Nephron progenitor cell (in vitro differentiated cells): Measurements from ENCODE around the gene H6PD.

ENCODE experiments used
- DNase-seq: peaks from one replicate; pipeline ENCODE4 v3.0.0; 2021
- H3K27ac Mint-ChIP-seq: 2 replicates; pipeline ENCODE4 v1.8.0; 2021; ENCODE audit warnings: mild to moderate bottlenecking, moderate library complexity, mixed read lengths
- H3K27me3 Mint-ChIP-seq: 2 replicates; pipeline ENCODE4 v1.8.0; 2021; ENCODE audit warnings: mild to moderate bottlenecking, low read depth, mixed read lengths; ENCODE audit not compliant: poor library complexity
- H3K36me3 Mint-ChIP-seq: 2 replicates; pipeline ENCODE4 v1.8.0; 2021; ENCODE audit warnings: low read depth, mixed read lengths
- H3K4me1 Mint-ChIP-seq: 2 replicates; pipeline ENCODE4 v1.8.0; 2021; ENCODE audit warnings: mixed read lengths
- H3K4me3 Mint-ChIP-seq: 2 replicates; pipeline ENCODE4 v1.8.0; 2021; ENCODE audit warnings: mild to moderate bottlenecking, moderate library complexity, mixed read lengths
- H3K9me3 Mint-ChIP-seq: 2 replicates; pipeline ENCODE4 v1.8.0; 2021; ENCODE audit warnings: mild to moderate bottlenecking, moderate library complexity, mixed read lengths
- TF ChIP-seq, protein P1 (sequence below): fragments of 200-600 bp; sonication (generic); IDR thresholded peaks from 2 replicates; pipeline ENCODE4 v1.5.0; 2021; ENCODE audit warnings: antibody characterized with exemption

Gene H6PD

DNA sequence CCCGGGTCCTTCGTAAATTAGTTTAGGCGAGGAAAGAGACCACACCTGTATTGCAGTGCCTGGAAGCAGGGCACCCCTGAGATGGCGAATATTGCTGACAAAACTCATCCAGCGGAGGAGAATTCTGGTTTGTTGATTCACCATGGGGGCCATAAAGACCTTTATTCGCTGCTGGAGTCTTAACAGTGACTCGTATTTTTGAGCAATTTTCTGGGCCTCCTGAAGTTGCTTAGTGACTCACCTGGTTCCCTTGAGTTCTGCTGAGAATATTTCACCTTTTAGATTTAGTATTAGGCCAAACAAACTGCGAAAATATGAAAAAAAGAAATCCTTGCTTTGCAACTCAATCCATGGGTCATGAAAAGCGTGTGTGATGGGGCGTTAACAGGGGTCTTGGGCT lies 20.6 kb upstream of the H6PD start:
- TF ChIP-seq, protein P1, sequence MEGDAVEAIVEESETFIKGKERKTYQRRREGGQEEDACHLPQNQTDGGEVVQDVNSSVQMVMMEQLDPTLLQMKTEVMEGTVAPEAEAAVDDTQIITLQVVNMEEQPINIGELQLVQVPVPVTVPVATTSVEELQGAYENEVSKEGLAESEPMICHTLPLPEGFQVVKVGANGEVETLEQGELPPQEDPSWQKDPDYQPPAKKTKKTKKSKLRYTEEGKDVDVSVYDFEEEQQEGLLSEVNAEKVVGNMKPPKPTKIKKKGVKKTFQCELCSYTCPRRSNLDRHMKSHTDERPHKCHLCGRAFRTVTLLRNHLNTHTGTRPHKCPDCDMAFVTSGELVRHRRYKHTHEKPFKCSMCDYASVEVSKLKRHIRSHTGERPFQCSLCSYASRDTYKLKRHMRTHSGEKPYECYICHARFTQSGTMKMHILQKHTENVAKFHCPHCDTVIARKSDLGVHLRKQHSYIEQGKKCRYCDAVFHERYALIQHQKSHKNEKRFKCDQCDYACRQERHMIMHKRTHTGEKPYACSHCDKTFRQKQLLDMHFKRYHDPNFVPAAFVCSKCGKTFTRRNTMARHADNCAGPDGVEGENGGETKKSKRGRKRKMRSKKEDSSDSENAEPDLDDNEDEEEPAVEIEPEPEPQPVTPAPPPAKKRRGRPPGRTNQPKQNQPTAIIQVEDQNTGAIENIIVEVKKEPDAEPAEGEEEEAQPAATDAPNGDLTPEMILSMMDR: no peak
- Mint-ChIP-seq H3K36me3 (no peaks in the 10 kb centered on the region), H3K4me1 (peaks cover 27% of the 10 kb centered on the region), H3K4me3 (no peak overlapping the region), H3K27ac (no peak overlapping the region), H3K9me3 (no peaks in the 10 kb centered on the region), H3K27me3 (peaks cover 10% of the 10 kb centered on the region)
- DNase-seq: no peak

DNA sequence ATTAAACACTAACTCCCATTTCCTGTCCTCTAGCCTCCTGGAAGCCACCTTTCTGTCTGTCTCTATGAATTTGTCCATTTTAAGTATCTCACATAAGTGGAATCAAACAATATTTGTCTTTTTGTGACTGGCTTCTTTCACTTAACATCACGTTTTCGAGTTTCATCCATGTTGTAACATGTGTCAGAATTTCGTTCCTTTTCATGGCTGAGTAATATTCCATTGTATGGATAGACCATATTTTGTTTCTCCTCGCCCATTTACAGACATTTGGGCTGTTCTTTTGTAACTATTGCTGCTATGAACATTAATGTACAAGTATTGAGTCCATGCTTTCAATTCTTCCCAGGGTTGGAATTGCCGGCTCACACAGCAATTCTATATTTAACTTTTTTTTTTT lies 15.7 kb upstream of the H6PD start:
- Mint-ChIP-seq H3K27me3 (peaks cover 22% of the 10 kb centered on the region), H3K36me3 (no peaks in the 10 kb centered on the region), H3K4me3 (no peak overlapping the region), H3K9me3 (no peaks in the 10 kb centered on the region), H3K4me1 (peaks cover 9% of the 10 kb centered on the region), H3K27ac (no peak overlapping the region)
- TF ChIP-seq, protein P1: no peak
- DNase-seq: no peak

DNA sequence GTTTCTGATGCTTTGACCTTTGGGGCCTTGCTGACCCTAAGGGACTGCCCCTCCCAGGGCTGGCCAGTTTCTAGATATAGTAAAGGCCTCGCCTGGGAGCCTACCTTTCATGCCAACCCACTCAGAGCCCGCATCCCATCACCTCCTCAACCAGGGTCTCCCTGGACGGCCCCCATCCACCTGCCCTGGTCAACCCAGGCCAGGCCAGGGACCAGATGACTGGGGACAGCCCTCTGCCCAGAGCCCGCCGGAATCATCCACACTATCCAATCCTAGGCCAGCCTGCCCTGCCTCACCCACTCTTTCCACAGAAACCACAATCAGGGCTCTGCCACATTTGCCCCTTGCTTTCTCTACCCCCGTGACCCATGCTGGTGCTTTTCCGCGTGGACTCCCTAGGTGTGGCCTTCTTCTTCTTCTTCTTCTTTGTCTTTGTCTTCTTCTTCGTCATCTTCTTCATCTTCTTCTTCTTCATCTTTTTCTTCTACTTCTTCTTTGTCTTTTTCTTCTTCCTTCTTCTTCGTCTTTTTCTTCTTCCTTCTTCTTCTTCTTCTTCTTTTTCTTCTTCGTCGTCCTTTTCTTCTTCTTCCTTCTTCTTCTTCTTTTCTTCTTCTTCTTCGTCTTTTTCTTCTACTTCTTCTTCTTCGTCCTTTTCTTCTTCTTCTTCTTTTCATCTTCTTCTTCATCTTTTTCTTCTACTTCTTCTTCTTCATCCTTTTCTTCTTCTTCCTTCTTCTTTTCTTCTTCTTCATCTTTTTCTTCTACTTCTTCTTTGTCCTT lies 11.5 kb upstream of the H6PD start:
- peak overlapping the region; percentile 37 for H3K27ac Mint-ChIP-seq
- no peak for DNase-seq
- no peaks in the 10 kb centered on the region for H3K36me3 Mint-ChIP-seq
- peaks cover 6% of the 10 kb centered on the region for H3K9me3 Mint-ChIP-seq
- TF ChIP-seq, protein P1: no peak
- H3K4me1 Mint-ChIP-seq: no peaks in the 10 kb centered on the region
- H3K27me3 Mint-ChIP-seq: peaks cover 33% of the 10 kb centered on the region
- H3K4me3 Mint-ChIP-seq: no peak overlapping the region

DNA sequence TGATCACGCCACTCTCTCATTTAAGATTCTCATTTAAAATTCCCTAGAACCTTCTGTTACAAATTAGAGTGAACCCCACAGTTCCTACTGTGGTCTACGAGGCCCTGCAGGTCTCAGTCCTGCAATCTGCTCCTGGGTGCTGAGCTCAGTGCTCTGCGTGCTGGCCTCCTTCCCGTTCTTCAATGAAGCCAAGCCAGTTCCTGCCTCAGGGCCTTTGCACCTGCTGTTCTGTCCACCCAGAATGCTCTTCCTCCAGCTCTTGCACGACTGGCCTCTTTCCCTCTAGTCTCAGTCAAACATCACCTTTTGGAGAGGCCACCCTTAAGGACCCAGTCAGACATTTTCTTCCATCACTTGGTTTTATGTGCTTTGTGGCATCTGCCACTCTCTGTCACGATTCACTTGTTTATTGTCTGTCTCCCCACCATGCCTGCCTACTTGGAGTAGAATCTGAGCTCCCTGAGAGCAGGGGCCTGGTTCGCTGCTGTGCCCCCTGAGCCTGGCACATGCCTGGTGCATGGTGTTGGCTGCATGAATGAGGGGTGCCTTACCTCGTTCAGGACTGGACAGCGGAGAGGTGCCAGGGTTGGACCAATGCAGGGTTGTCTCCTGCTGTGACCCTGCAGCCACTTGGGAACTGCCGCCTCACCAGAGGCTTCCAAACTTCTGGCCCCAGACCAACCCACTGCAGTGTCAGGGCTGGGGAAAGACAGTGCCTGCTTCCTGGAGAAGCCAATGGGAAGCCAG lies 9.7 kb upstream of the H6PD start:
- Mint-ChIP-seq H3K9me3 (peaks cover 6% of the 10 kb centered on the region), H3K27ac (no peak overlapping the region), H3K4me1 (peaks cover 9% of the 10 kb centered on the region), H3K4me3 (no peak overlapping the region), H3K27me3 (peaks cover 39% of the 10 kb centered on the region), H3K36me3 (no peaks in the 10 kb centered on the region)
- DNase-seq: no peak
- TF ChIP-seq, protein P1: no peak

DNA sequence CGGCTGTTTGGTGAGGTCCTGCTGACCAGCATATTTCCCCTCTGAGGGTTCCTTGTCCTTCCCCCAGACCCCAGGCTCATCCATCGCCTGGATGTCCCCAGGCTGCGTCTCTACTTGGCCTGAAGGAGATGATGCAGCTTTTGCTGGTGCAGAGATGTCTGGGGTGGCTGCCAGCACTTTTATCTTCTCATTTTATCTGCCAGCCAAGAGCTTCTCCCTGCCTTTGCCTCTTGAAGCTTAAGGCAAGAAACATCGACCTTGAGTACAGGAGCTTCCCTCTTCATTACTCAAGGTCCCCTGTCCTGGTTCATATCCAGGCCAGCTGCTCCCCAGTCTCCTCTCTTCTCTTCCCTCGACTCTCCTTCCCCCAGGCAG lies 9.2 kb upstream of the H6PD start:
- H3K27ac Mint-ChIP-seq: no peak overlapping the region
- H3K27me3 Mint-ChIP-seq: peaks cover 38% of the 10 kb centered on the region
- peaks cover 9% of the 10 kb centered on the region for H3K4me1 Mint-ChIP-seq
- DNase-seq: no peak
- TF ChIP-seq, protein P1: no peak
- no peaks in the 10 kb centered on the region for H3K36me3 Mint-ChIP-seq
- peaks cover 6% of the 10 kb centered on the region for H3K9me3 Mint-ChIP-seq
- no peak overlapping the region for H3K4me3 Mint-ChIP-seq
